Endothelial cell (in vitro differentiated cells): Measurements from ENCODE around the gene TBC1D16. TPM values are rescaled to one million over a fixed set of nuclear protein-coding genes. Genes with fewer than 3 reads are reported as not detected.

Experiments used
- DNase-seq: peaks from one replicate; pipeline ENCODE4 v3.0.0; 2021; ENCODE audit warnings: low spot score
- H3K27ac Mint-ChIP-seq: one replicate; pipeline ENCODE4 v1.8.0; 2021; ENCODE audit warnings: mixed read lengths, inconsistent platforms; ENCODE audit not compliant: unreplicated experiment
- H3K27me3 Mint-ChIP-seq: one replicate; pipeline ENCODE4 v1.8.0; 2021; ENCODE audit warnings: mild to moderate bottlenecking, moderate library complexity, mixed read lengths, inconsistent platforms; ENCODE audit not compliant: unreplicated experiment
- H3K36me3 Mint-ChIP-seq: one replicate; pipeline ENCODE4 v1.8.0; 2021; ENCODE audit warnings: mild to moderate bottlenecking, low read depth, mixed read lengths, inconsistent platforms; ENCODE audit not compliant: unreplicated experiment
- H3K4me1 Mint-ChIP-seq: one replicate; pipeline ENCODE4 v1.8.0; 2021; ENCODE audit warnings: mild to moderate bottlenecking, mixed read lengths, inconsistent platforms; ENCODE audit not compliant: unreplicated experiment
- H3K4me3 Mint-ChIP-seq: one replicate; pipeline ENCODE4 v1.8.0; 2021; ENCODE audit warnings: mild to moderate bottlenecking, mixed read lengths, inconsistent platforms; ENCODE audit not compliant: unreplicated experiment
- H3K9me3 Mint-ChIP-seq: one replicate; pipeline ENCODE4 v1.8.0; 2021; ENCODE audit warnings: mixed read lengths, inconsistent platforms; ENCODE audit not compliant: unreplicated experiment
- CTCF ChIP-seq: fragments of 200-600 bp; sonication (generic); IDR thresholded peaks from one replicate; pipeline ENCODE4 v1.5.0; 2021; ENCODE audit warnings: antibody characterized with exemption; ENCODE audit not compliant: unreplicated experiment
- total RNA-seq: library from RNA; stranded (reverse); fragmentation: NEBNext Ultra II Directional; extraction: Animal tissue kit (Norgen Biotek cat#: 25700); gene quantifications from one replicate; pipeline ENCODE4 v1.2.1, GENCODE V29; 2021; ENCODE audit not compliant: unreplicated experiment

TBC1D16 gene
- total RNA-seq, 1 donor from 2014 or later: 126 TPM

- peak overlapping the region; percentile 30 for H3K27ac Mint-ChIP-seq
- peak overlapping the region; percentile 68 for H3K4me3 Mint-ChIP-seq
- TF ChIP-seq CTCF: no peak
- no peak for DNase-seq
- H3K27me3 Mint-ChIP-seq: peaks cover 18% of the 10 kb centered on the region
- H3K36me3 Mint-ChIP-seq: peaks cover 25% of the 10 kb centered on the region
- no peaks in the 10 kb centered on the region for H3K4me1 Mint-ChIP-seq
- H3K9me3 Mint-ChIP-seq: no peaks in the 10 kb centered on the region
These were observed 92.1 kb downstream of the TBC1D16 start for GRCh38 chr17:79943347-79944241.

- no peak overlapping the region for H3K4me3 Mint-ChIP-seq
- no peaks in the 10 kb centered on the region for H3K4me1 Mint-ChIP-seq
- no peak overlapping the region for H3K27ac Mint-ChIP-seq
- H3K27me3 Mint-ChIP-seq: peaks cover 14% of the 10 kb centered on the region
- no peak for TF ChIP-seq CTCF
- no peaks in the 10 kb centered on the region for H3K9me3 Mint-ChIP-seq
- peaks cover 20% of the 10 kb centered on the region for H3K36me3 Mint-ChIP-seq
- no peak for DNase-seq
These were observed 92.9 kb downstream of the TBC1D16 start for GRCh38 chr17:79942591-79943346.

- Mint-ChIP-seq H3K4me1 (peaks cover 3% of the 10 kb centered on the region), H3K9me3 (no peaks in the 10 kb centered on the region), H3K4me3 (no peak overlapping the region), H3K36me3 (peaks cover 20% of the 10 kb centered on the region), H3K27me3 (peaks cover 14% of the 10 kb centered on the region), H3K27ac (no peak overlapping the region)
- DNase-seq: no peak
- TF ChIP-seq CTCF: no peak
These were observed 93.7 kb downstream of the TBC1D16 start for GRCh38 chr17:79942011-79942405.

GRCh38 chr17:79941088-79942010 is 94.3 kb downstream of the TBC1D16 start:
- no peak for TF ChIP-seq CTCF
- H3K9me3 Mint-ChIP-seq: no peaks in the 10 kb centered on the region
- DNase-seq: no peak
- peaks cover 3% of the 10 kb centered on the region for H3K4me1 Mint-ChIP-seq
- no peak overlapping the region for H3K4me3 Mint-ChIP-seq
- H3K36me3 Mint-ChIP-seq: peaks cover 20% of the 10 kb centered on the region
- H3K27me3 Mint-ChIP-seq: peaks cover 14% of the 10 kb centered on the region
- no peak overlapping the region for H3K27ac Mint-ChIP-seq
